ENCODE measurements around the gene TMEM174.

The TMEM174 gene

GRCh38 chr5:73154208-73155006, 18.6 kb upstream of the TMEM174 start:
- FAIRE-seq: no peak

GRCh38 chr5:73155271-73156222, 17.4 kb upstream of the TMEM174 start:
- no peak for FAIRE-seq

GRCh38 chr5:73157414-73158303, 15.3 kb upstream of the TMEM174 start:
- FAIRE-seq: no peak

GRCh38 chr5:73158313-73158712, 14.7 kb upstream of the TMEM174 start:
- FAIRE-seq: no peak

GRCh38 chr5:73160239-73160671, 12.7 kb upstream of the TMEM174 start:
- no peak for FAIRE-seq

GRCh38 chr5:73170522-73170921, 2.5 kb upstream of the TMEM174 start:
- no peak for FAIRE-seq

GRCh38 chr5:73171495-73171894, 1.5 kb upstream of the TMEM174 start:
- no peak for FAIRE-seq

GRCh38 chr5:73174100-73174815, 1.3 kb downstream of the TMEM174 start:
- FAIRE-seq: no peak

GRCh38 chr5:73176250-73176649, 3.3 kb downstream of the TMEM174 start:
- FAIRE-seq: no peak

- no peak for FAIRE-seq
Measured at GRCh38 chr5:73178265-73178664, 5.3 kb downstream of the TMEM174 start.

GRCh38 chr5:73179730-73180129, 6.7 kb downstream of the TMEM174 start:
- no peak for FAIRE-seq

- FAIRE-seq: no peak
Measured at GRCh38 chr5:73180566-73180965, 7.6 kb downstream of the TMEM174 start.

GRCh38 chr5:73182307-73182706, 9.3 kb downstream of the TMEM174 start:
- FAIRE-seq: no peak

- FAIRE-seq: no peak
Measured at GRCh38 chr5:73183000-73183399, 10.0 kb downstream of the TMEM174 start.

- no peak for FAIRE-seq
Measured at GRCh38 chr5:73183481-73183891, 10.5 kb downstream of the TMEM174 start.

GRCh38 chr5:73186976-73187375, 14.0 kb downstream of the TMEM174 start:
- FAIRE-seq: no peak

- FAIRE-seq: no peak
Measured at GRCh38 chr5:73188764-73189531, 16.0 kb downstream of the TMEM174 start.

- FAIRE-seq: no peak
Measured at GRCh38 chr5:73189871-73190376, 16.9 kb downstream of the TMEM174 start.

- no peak for FAIRE-seq
Measured at GRCh38 chr5:73192370-73192769, 19.4 kb downstream of the TMEM174 start.

GRCh38 chr5:73193592-73193991, 20.6 kb downstream of the TMEM174 start:
- no peak for FAIRE-seq

GRCh38 chr5:73196201-73196600, 23.2 kb downstream of the TMEM174 start:
- no peak for FAIRE-seq
